GM12878 (cell line): Measurements from ENCODE around the gene ZNF423.

Experiments
- FOS ChIP-seq: IDR thresholded peaks from 3 replicates; pipeline ENCODE4 v1.6.1; 2011; ENCODE audit warnings: borderline replicate concordance; ENCODE audit not compliant: insufficient read length; ENCODE audit errors: extremely low read depth
- MYC ChIP-seq: IDR thresholded peaks from 2 replicates; pipeline ENCODE4 v1.6.1; 2011; ENCODE audit warnings: mild to moderate bottlenecking, low read length, moderate library complexity, inconsistent platforms; ENCODE audit not compliant: insufficient read depth, insufficient replicate concordance, insufficient read length, severe bottlenecking
- NFYB ChIP-seq: IDR thresholded peaks from 2 replicates; pipeline ENCODE4 v1.6.1; 2011; ENCODE audit warnings: low read depth, mild to moderate bottlenecking, low read length, improper control_type of control experiment, moderate library complexity; ENCODE audit not compliant: insufficient read depth
- YY1 ChIP-seq: IDR thresholded peaks from 2 replicates; pipeline ENCODE4 v1.6.1; 2011; ENCODE audit warnings: low read depth, mild to moderate bottlenecking, low read length
- ZNF274 ChIP-seq: IDR thresholded peaks from one replicate; pipeline ENCODE4 v1.8.0; 2011; ENCODE audit not compliant: insufficient read length, insufficient read depth

- TF ChIP-seq YY1 (no peak), FOS (no peak), ZNF274 (no peak), MYC (no peak), NFYB (no peak)
These were observed 10.7 kb upstream of the ZNF423 start for GRCh38 chr16:49866595-49867071.
